Stromal cell of bone marrow (primary cell): ENCODE measurements around the gene NIPBL.
"Not testable (repeated sequence)": the region's sequence is repeated elsewhere in the genome, so short reads cannot be mapped to it uniquely, and the experiment has no call there.

ENCODE experiments used
- DNase-seq: peaks from one replicate; pipeline ENCODE4 v3.0.0-alpha.2; 2012; ENCODE audit warnings: low read depth

Gene NIPBL

DNA sequence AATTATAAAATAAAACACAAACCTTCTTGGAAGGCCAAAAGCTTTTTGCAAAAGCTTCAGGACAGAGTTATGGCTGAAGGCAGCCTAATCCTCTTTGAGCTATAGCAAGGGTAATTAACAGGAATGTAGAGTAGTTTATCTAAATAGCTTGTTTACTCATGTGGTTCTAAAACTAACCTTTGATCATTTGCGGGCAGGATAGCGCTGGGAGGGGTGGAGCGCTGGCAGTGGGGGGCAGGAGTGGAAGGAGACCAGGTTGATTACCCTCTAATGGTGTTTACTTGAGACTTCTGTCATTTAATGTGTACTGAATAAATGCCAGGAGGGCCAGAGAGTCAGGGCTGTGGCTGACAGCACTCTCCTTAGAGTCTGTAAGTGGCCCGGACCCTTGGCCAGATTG lies 217.2 kb downstream of the NIPBL start:
- DNase-seq, result not testable (repeated sequence)

DNA sequence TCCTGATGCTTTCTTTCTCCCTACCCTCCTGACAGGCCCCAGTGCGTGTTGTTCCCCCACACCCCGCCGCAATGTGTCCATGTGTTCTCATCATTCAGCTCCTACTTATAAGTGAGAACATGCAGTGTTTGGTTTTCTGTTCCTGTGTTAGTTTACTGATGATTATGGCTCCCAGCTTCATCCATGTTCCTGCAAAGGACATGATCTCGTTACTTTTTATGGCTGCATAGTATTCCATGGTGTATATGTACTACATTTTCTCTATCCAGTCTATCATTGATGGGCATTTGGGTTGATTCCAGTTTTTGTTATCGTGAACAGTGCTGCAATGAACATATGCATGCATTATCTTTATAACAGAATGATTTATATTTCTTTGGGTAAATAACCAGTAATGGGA lies 222.7 kb downstream of the NIPBL start:
- DNase-seq, result not testable (repeated sequence)

DNA sequence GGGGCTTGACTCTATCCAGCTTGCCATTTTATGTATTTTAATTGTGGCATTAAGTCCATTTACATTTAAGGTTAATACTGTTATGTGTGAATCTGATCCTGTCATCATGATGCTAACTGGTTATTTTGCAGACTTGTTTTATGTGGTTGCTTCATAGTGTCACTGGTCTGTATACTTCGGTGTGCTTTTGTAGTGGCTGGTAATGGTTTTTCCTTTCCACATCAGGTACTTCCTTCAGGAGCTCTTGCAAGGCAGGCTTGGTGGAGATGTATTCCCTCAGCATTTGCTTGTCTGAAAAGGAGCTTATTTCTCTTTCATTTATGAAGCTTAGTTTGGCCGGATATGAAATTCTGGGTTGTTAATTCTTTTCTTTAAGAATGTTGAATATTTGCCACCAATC lies 226.7 kb downstream of the NIPBL start:
- no peak for DNase-seq

DNA sequence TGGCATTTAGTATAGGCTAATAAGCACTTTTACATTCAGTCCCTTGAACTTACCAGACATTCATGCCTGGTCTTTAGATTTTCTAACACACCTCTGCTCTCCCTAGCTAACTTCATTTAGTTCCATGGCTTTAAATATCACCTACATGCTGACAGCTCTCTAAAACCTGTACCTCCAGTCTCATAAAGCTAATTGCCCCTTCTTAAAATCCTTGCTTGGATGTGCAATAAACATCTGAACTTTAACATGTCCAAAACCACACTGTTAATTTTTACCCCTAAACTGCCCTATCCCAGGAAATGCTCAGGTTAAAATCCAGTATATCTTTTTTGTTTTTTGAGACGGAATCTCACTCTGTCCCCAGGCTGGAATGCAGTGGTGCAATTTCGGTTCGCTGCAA lies 232.8 kb downstream of the NIPBL start:
- DNase-seq, result no peak

DNA sequence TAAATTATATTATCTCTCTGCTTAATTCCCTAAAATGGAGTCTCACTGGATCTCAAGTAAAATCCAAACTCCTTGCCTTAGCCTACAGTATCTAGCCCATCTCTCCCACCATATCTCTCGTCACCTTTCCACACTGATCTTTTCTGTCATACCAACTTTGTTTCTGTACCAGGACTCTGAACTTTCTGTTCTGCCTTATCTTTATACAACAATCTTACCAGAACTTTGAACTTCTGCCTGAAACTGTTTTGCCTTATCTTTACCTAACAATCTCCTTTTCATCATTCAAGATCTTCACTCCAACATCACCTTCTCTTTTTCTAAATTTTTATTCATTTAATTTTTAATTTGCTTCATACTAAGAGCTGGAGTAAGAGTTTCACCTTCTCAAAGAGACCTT lies 233.6 kb downstream of the NIPBL start:
- DNase-seq, result no peak

DNA sequence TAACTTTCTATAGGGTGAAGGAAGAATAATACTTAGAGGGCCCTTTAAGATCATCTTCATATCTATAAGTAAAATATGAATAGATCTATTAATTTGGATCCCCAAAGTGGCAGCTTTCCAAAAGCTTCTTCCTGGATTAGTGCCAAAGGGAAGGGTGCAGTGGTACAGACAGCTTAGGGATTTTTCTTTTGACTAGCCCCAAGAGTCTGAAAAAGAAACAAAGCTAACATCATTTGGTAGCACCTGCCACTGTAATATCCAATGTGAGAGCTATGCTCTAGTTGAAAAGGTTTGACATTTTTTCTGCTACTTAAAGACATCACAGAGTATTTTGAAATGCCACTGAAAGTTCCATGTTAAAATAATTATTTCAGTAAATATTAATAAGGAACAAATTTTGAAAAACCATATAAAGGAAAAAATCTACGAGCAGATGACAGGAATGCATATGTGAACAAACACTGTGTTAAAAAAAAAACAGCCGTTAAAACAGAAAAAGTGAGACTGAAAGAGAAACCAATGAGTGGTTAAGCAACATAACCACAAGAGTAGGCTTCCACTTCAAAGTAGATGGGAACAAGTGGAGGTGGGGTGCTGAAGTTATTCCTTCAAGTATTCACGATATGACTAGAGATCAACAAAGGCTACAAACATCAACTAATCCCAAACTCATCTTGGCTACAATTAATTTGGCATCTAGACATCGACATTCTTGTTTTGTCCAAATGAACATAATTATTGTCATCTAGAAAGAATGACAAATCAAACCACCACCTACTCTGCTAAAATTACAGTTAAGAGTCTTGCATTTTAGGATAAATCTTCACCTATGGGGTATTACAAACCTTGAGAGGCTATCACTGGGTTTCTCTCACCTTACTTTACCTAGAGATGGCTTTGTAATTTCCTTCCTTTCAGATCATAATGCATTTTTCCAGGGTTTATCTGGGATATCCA lies 235.1 kb downstream of the NIPBL start:
- no peak for DNase-seq

DNA sequence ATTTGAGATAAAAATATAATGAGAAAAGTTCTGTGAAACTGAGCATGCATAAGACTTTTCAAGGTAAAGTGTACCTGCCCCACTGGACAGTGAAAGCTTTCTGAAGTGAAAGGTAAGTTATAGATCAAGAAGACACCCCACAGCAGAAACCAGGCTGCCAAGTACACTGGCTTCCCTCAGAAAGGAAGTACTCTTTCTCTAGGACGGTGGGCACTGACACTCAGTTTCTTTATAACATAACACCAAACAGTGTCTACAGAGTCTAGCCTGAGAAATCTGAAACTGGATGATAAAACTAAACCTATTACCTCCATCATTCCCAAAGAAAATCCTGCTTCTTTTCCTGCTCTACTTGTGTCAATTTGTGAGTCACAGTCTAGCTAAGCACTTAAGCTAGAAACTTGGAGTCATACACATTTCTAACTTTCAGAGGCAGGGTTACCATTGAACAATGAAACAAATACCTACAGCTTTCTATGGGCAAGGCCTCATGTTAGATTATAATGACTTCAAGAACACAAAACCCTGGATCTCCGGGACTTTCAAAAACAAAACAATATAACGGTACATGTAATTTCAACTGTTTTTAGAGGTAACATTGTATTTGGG lies 235.9 kb downstream of the NIPBL start:
- DNase-seq, result no peak
